ENCODE data around the gene VKORC1L1.

The VKORC1L1 gene

DNA sequence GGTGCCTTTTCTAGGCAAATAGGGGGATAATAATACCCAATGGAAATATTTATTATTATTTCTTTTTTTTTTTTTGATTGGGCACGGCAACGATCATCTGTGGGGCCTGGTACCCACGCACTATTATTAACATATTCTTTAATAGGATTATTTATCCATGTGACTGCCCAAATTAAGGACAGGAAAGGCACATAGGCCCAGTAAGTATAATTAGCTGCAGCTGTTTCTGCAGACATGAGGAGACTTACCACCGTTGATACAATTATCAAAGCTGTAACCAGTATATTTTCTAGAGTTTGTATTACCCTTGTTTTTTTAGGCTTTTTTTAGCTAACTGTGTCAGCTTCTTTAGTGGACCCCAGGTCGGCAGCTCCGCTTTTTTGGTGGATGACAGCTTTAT, 134.4 kb downstream of the VKORC1L1 start:
- no peaks in the 10 kb centered on the region for H3K36me3 ChIP-seq (ENCODE audit: insufficient read depth, low read length)
- peaks cover 5% of the 10 kb centered on the region for H3K4me1 ChIP-seq (ENCODE audit: insufficient read depth, low read length)
- H3K27me3 ChIP-seq (ENCODE audit: insufficient read depth, low read length): no peaks in the 10 kb centered on the region
- no peak overlapping the region for H3K4me3 ChIP-seq (ENCODE audit: low read length)
- no peaks in the 10 kb centered on the region for H3K9me3 ChIP-seq (ENCODE audit: low read length)
- no peak overlapping the region for H2AFZ ChIP-seq (ENCODE audit: low read depth, low read length)

Data from neuron (in vitro differentiated cells).